ENCODE measurements around the gene PDCD10. TPM values are rescaled to one million over a fixed set of nuclear protein-coding genes. Genes with fewer than 3 reads are reported as not detected.

Gene PDCD10
- total and polyA plus RNA-seq, 2 donors (not counting 3 experiments of a cell fraction or from before 2014, with no cell fraction given) = 21.3 to 47.8 TPM

GRCh38 chr3:167644611-167645010, 90.1 kb downstream of the PDCD10 start:
- H2AFZ ChIP-seq (ENCODE audit: low read depth, low read length) = no peak overlapping the region
- no peaks in the 10 kb centered on the region for H3K36me3 ChIP-seq (ENCODE audit: control insufficient read depth in 2 of 2, extremely low read depth in 1 of 2, insufficient read depth in 2 of 2, low read length in 2 of 2)
- intact Hi-C loops (cut with micrococcal nuclease) (no loop called here), dilution Hi-C loops (cut with MboI; ENCODE audit: extremely low pct_ligation_motif_present, low sequenced_read_pairs) (no loop called here)
- no peaks in the 10 kb centered on the region for H3K9me3 ChIP-seq (replicated peaks; ENCODE audit: control insufficient read depth, insufficient read depth, low read length)
- TF ChIP-seq JUN (IDR thresholded peaks at IDR 0.05; ENCODE audit: borderline replicate concordance, insufficient read depth, insufficient read length, low read depth) (no peak), MAX (IDR thresholded peaks at IDR 0.05; ENCODE audit: insufficient read depth, insufficient read length) (no peak), CTCF (IDR thresholded peaks at IDR 0.05; ENCODE audit: extremely low read depth in 1 of 2, insufficient read depth in 1 of 2, low read depth in 1 of 2, low read length in 2 of 2) (no peak), GATA2 (IDR thresholded peaks at IDR 0.05; ENCODE audit: insufficient read depth, insufficient read length, low read depth, low read length) (no peak)
- no peak overlapping the region for H3K4me3 ChIP-seq (replicated peaks in 1 of 3; ENCODE audit: insufficient read depth in 1 of 3, low read depth in 1 of 3, low read length in 3 of 3)
- no peak for FAIRE-seq
- H3K27ac ChIP-seq (ENCODE audit: insufficient read depth, low read depth, low read length) = no peak overlapping the region
- H3K4me2 ChIP-seq (ENCODE audit: insufficient read depth, low read length) = no peak overlapping the region
- no peaks in the 10 kb centered on the region for H3K4me1 ChIP-seq (ENCODE audit: control insufficient read depth, extremely low read depth, insufficient read depth, low read length)
- ChIA-PET POLR2A (no interaction called here), CTCF (interaction anchor here (1.0 kb wide), 1 partner anchor 11 kb away, joined by 3 read pairs; no protein-coding TSS in a partner anchor)
- H3K9me1 ChIP-seq (replicated peaks; ENCODE audit: control insufficient read depth, extremely low read depth, insufficient read depth, low read length) = no peaks in the 10 kb centered on the region
- BruUV-seq (replicated peaks) = no TSS peak
- H4K20me1 ChIP-seq (replicated peaks; ENCODE audit: control insufficient read depth, extremely low read depth, insufficient read depth, low read length) = no peaks in the 10 kb centered on the region
- no peak overlapping the region for H3K9ac ChIP-seq (replicated peaks; ENCODE audit: extremely low read depth, insufficient read depth, low read length)
- H3K27me3 ChIP-seq (ENCODE audit: control insufficient read depth in 2 of 2, insufficient read depth in 2 of 2, low read length in 2 of 2) = no peaks in the 10 kb centered on the region
- no peaks in the 10 kb centered on the region for H3K79me2 ChIP-seq (ENCODE audit: control insufficient read depth, insufficient read depth, low read length)
- no peak for DNase-seq (ENCODE audit: low read depth, low spot score)

Small RNA genes within 50 kb of the gene (small RNA-seq; reads per million reads assigned to genes)
- gene HMGN1P8 (ENCODE audit: insufficient read depth, insufficient read length, low read depth, low replicate concordance) = not detected

Other genes with a start within 250 kb of the PDCD10 start
- 0.28 TPM in 1 of 2 replicates, not detected in the other for gene WDR49, start 81.0 kb downstream of the PDCD10 start, total RNA-seq
- gene WDR49, start 81.0 kb downstream of the PDCD10 start, polyA plus RNA-seq = not detected in 2 replicates
- 0.22 and 0.28 TPM in 2 replicates for gene SERPINI1, start 829 bp upstream of the PDCD10 start, total RNA-seq
- gene SERPINI1, start 829 bp upstream of the PDCD10 start, polyA plus RNA-seq = 0.28 and 0.29 TPM in 2 replicates

Measured in endothelial cell of umbilical vein (primary cell).